Measurements from ENCODE around the gene COX8A.

- TF ChIP-seq ZNF565 (CRISPR knock-in tag; conservative IDR thresholded peaks at IDR 0.05; ENCODE audit: low read depth) (no peak), RARB (CRISPR knock-in tag; IDR thresholded peaks at IDR 0.05) (no peak), ISL1 (CRISPR knock-in tag; IDR thresholded peaks at IDR 0.05) (no peak), CSDC2 (CRISPR knock-in tag; IDR thresholded peaks at IDR 0.05) (no peak), CREB5 (CRISPR knock-in tag; IDR thresholded peaks at IDR 0.05; ENCODE audit: low read depth) (no peak), ESRRG (CRISPR knock-in tag; IDR thresholded peaks at IDR 0.05) (no peak), ZNF70 (CRISPR knock-in tag; IDR thresholded peaks at IDR 0.05) (no peak), ARNTL (CRISPR knock-in tag; IDR thresholded peaks at IDR 0.05; ENCODE audit: borderline replicate concordance, low read depth) (no peak), OSR1 (CRISPR knock-in tag; IDR thresholded peaks at IDR 0.05) (no peak), ZFP3 (CRISPR knock-in tag; IDR thresholded peaks at IDR 0.05) (no peak), GLIS3 (CRISPR knock-in tag; IDR thresholded peaks at IDR 0.05) (no peak), TCF4 (CRISPR knock-in tag; IDR thresholded peaks at IDR 0.05; ENCODE audit: borderline replicate concordance) (no peak)
These were observed 5.0 kb downstream of the COX8A start for GRCh38 chr11:63979426-63979825.

Measured in SK-N-SH treated with all-trans-retinoic acid at 6 μM for 48 hours (cell line).